GM19193 (cell line): ENCODE data around the gene MTFR1L.

Experiments
- POLR2A ChIP-seq: IDR thresholded peaks from 4 replicates; pipeline ENCODE4 v1.6.1; 2011; ENCODE audit not compliant: insufficient read depth, insufficient read length; ENCODE audit errors: extremely low read depth

The MTFR1L gene

GRCh38 chr1:25782608-25783201 lies 37.0 kb upstream of the MTFR1L start:
- no peak for TF ChIP-seq POLR2A

- TF ChIP-seq POLR2A, result no peak
These were observed 35.1 kb upstream of the MTFR1L start for GRCh38 chr1:25784575-25785051.

GRCh38 chr1:25785333-25786067 lies 34.3 kb upstream of the MTFR1L start:
- no peak for TF ChIP-seq POLR2A

GRCh38 chr1:25786887-25787759 lies 32.6 kb upstream of the MTFR1L start:
- TF ChIP-seq POLR2A, result no peak

GRCh38 chr1:25787760-25788166 lies 32.0 kb upstream of the MTFR1L start:
- TF ChIP-seq POLR2A, result no peak

GRCh38 chr1:25790472-25790871 lies 29.3 kb upstream of the MTFR1L start:
- no peak for TF ChIP-seq POLR2A

GRCh38 chr1:25792115-25792514 lies 27.6 kb upstream of the MTFR1L start:
- no peak for TF ChIP-seq POLR2A

- no peak for TF ChIP-seq POLR2A
These were observed 26.1 kb upstream of the MTFR1L start for GRCh38 chr1:25793585-25794170.

GRCh38 chr1:25794325-25794724 lies 25.4 kb upstream of the MTFR1L start:
- no peak for TF ChIP-seq POLR2A

GRCh38 chr1:25795211-25795610 lies 24.5 kb upstream of the MTFR1L start:
- TF ChIP-seq POLR2A, result no peak

GRCh38 chr1:25795946-25796810 lies 23.6 kb upstream of the MTFR1L start:
- no peak for TF ChIP-seq POLR2A

GRCh38 chr1:25796811-25797458 lies 22.8 kb upstream of the MTFR1L start:
- no peak for TF ChIP-seq POLR2A

GRCh38 chr1:25797939-25798338 lies 21.8 kb upstream of the MTFR1L start:
- TF ChIP-seq POLR2A, result no peak

- TF ChIP-seq POLR2A, result no peak
These were observed 20.9 kb upstream of the MTFR1L start for GRCh38 chr1:25798666-25799351.
